Thoracic aorta (tissue), 2 donors: ENCODE data around the gene TMEM101. TPM values are rescaled to one million over a fixed set of nuclear protein-coding genes. Genes with fewer than 3 reads are reported as not detected.

Experiments used
- ATAC-seq: fragments of 150-250 bp; one replicate; pipeline ENCODE4 v1.8.0; 2017; ENCODE audit warnings: low read depth; ENCODE audit not compliant: insufficient number of reproducible peaks, low FRiP score
- DNase-seq: peaks from one replicate; pipeline ENCODE4 v3.0.0-alpha.2; 2020; ENCODE audit warnings: low spot score
- H3K27ac ChIP-seq, 2 donors: fragments of 200-600 bp; sonication (generic); 1 replicate in 1 of 2; 2 replicates in 1 of 2; pipeline ENCODE4 v1.5.1; 2016; ENCODE audit warnings: mild to moderate bottlenecking in 2 of 2, moderate library complexity in 2 of 2
- H3K27me3 ChIP-seq: fragments of 200-600 bp; sonication (generic); replicated peaks from 2 replicates; pipeline ENCODE4 v1.6.0; 2016; ENCODE audit warnings: mild to moderate bottlenecking; ENCODE audit not compliant: insufficient read depth
- H3K36me3 ChIP-seq: fragments of 200-600 bp; sonication (generic); one replicate; pipeline ENCODE4 v1.5.1; 2016
- H3K4me1 ChIP-seq, 2 donors: fragments of 200-600 bp; sonication (generic); 1 replicate in 1 of 2; 2 replicates in 1 of 2; pipeline versions ENCODE4 v1.5.1 to v1.6.0; 2016; ENCODE audit warnings: low read depth in 2 of 2, mild to moderate bottlenecking in 1 of 2; ENCODE audit not compliant: control insufficient read depth in 1 of 2
- H3K4me3 ChIP-seq: fragments of 200-600 bp; sonication (generic); 2 replicates; pipeline ENCODE4 v1.5.1; 2016; ENCODE audit warnings: mild to moderate bottlenecking
- H3K9me3 ChIP-seq: fragments of 200-600 bp; sonication (generic); 2 replicates; pipeline ENCODE4 v1.5.1; 2016
- CTCF ChIP-seq: fragments of 200-600 bp; sonication (generic); IDR thresholded peaks from one replicate; pipeline ENCODE4 v1.5.1; 2019; ENCODE audit warnings: antibody characterized with exemption
- total RNA-seq, 2 donors: library from RNA; depleted of rRNA; stranded (reverse); fragments of >200 nt; gene quantifications; one replicate each; pipeline versions ENCODE4 v1.1.0 to v1.2.3, GENCODE V29; 2016

TMEM101 gene
- total RNA-seq, 2 donors from 2014 or later = 21.9 to 24.4 TPM

GRCh38 chr17:44006598-44007345, 8.0 kb downstream of the TMEM101 start:
- Histone ChIP-seq H3K27ac (peak overlapping the region in 1 of 2 donors; percentile 41), H3K4me3 (peak overlapping the region; percentile 90), H3K27me3 (peaks cover 5% of the 10 kb centered on the region), H3K36me3 (peaks cover 3% of the 10 kb centered on the region), H3K4me1 (peaks cover 26 to 38% of the 10 kb centered on the region in 2 donors), H3K9me3 (no peaks in the 10 kb centered on the region)
- peak; percentile 76 for ATAC-seq
- TF ChIP-seq CTCF = peak; percentile 67
- peak; percentile 99 for DNase-seq

DNA sequence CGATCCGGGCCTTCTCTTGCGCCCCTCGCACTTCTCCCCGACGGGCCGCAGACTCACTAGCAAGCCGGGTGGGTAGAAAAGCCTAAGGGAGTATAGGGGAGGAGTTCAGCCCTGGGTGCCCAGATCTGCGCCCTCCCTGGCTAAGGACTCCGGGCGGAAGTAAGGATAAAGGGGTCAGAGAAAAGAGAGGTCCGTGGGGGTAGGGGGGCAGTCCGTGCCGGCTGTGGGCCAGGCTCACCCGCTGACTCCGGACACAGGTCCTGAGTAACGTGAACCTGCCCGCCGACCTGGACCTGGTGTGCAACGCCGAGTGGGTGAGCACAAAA, 8.5 kb downstream of the TMEM101 start:
- Histone ChIP-seq H3K4me3 (peak overlapping the region; percentile 90), H3K27ac (peak overlapping the region in 1 of 2 donors; percentile 30), H3K4me1 (peaks cover 26 to 38% of the 10 kb centered on the region in 2 donors), H3K27me3 (peaks cover 5% of the 10 kb centered on the region), H3K36me3 (peaks cover 3% of the 10 kb centered on the region), H3K9me3 (no peaks in the 10 kb centered on the region)
- ATAC-seq (no peak), DNase-seq (no peak)
- TF ChIP-seq CTCF = no peak

DNA sequence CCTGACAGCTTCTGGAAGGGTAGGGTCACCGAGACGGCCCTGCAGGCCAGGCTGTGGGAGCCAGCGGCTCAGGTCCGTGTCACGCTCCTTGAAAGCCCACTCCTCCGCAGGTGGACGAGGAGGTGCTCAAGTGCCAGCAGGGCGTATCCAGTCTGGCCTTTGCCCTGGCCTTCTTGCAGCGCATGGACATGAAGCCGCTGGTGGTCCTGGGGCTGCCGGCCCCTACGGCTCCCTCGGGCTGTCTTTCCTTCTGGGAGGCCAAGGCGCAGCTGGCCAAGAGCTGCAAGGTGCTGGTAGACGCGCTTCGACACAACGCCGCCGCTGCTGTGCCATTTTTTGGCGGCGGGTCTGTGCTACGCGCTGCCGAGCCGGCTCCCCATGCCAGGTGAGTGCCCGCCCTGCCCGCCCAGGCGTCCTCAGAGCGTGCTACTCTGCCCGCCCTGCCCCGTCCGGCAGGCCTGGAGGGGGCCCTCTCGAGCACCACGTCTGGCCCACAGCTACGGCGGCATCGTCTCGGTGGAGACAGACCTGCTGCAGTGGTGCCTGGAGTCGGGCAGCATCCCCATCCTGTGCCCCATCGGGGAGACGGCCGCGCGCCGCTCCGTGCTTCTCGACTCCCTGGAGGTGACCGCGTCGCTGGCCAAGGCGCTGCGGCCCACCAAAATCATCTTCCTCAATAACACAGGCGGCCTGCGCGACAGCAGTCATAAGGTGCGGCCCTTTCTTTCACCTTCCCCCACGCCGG, 9.1 kb downstream of the TMEM101 start:
- Histone ChIP-seq H3K9me3 (no peaks in the 10 kb centered on the region), H3K36me3 (peaks cover 3% of the 10 kb centered on the region), H3K27me3 (peaks cover 5% of the 10 kb centered on the region), H3K4me1 (peaks cover 26 to 38% of the 10 kb centered on the region in 2 donors), H3K4me3 (peak overlapping the region; percentile 90), H3K27ac (peak overlapping the region in 1 of 2 donors; percentile 30)
- DNase-seq = no peak
- no peak for ATAC-seq
- TF ChIP-seq CTCF = no peak

GRCh38 chr17:44004761-44005526, 9.8 kb downstream of the TMEM101 start:
- Histone ChIP-seq H3K36me3 (no peaks in the 10 kb centered on the region), H3K27me3 (peaks cover 5% of the 10 kb centered on the region), H3K4me3 (peak overlapping the region; percentile 90), H3K4me1 (peaks cover 26 to 38% of the 10 kb centered on the region in 2 donors), H3K9me3 (no peaks in the 10 kb centered on the region), H3K27ac (no peak overlapping the region)
- DNase-seq (no peak), ATAC-seq (no peak)
- no peak for TF ChIP-seq CTCF
